ENCODE data around the gene JSRP1.

Gene JSRP1

GRCh38 chr19:2231621-2232221 lies 24.5 kb downstream of the JSRP1 start:
- Histone ChIP-seq H4K20me1 (ENCODE audit: control insufficient read depth, insufficient read depth, low read depth, low read length) (0 out of 2 replicates have a peak, but pooled peaks cover 3% of the 10 kb centered on the region), H3K4me1 (ENCODE audit: control insufficient read depth, low read length) (peaks cover 54% of the 10 kb centered on the region), H3K27ac (ENCODE audit: low read depth, low read length) (no peak overlapping the region), H3K9me3 (ENCODE audit: control insufficient read depth, insufficient read depth, low read length) (no peaks in the 10 kb centered on the region), H3K36me3 (ENCODE audit: control insufficient read depth, low read length) (peaks cover 84% of the 10 kb centered on the region), H3K9me2 (replicated peaks; ENCODE audit: control insufficient read depth, low read length) (no peaks in the 10 kb centered on the region), H3K27me3 (ENCODE audit: control insufficient read depth, low read length) (no peaks in the 10 kb centered on the region), H3K79me2 (ENCODE audit: control insufficient read depth, low read length) (peaks cover 72% of the 10 kb centered on the region), H3K4me2 (ENCODE audit: low read length) (no peak overlapping the region), H3K4me3 (ENCODE audit: low read length) (no peak overlapping the region), H3F3A (ENCODE audit: control insufficient read depth, insufficient read depth) (peaks cover 28% of the 10 kb centered on the region)
- no peak for TF ChIP-seq EZH2phosphoT487 (IDR thresholded peaks at IDR 0.05; ENCODE audit: borderline replicate concordance, low read length)
- TF ChIP-seq CTCF (IDR thresholded peaks at IDR 0.05; ENCODE audit: low read depth, low read length, poor library complexity, severe bottlenecking): peak; percentile 50

GRCh38 chr19:2230807-2231533 lies 25.2 kb downstream of the JSRP1 start:
- Histone ChIP-seq H3K4me1 (ENCODE audit: control insufficient read depth, low read length) (peaks cover 57% of the 10 kb centered on the region), H3K79me2 (ENCODE audit: control insufficient read depth, low read length) (peaks cover 69% of the 10 kb centered on the region), H3K27ac (ENCODE audit: low read depth, low read length) (no peak overlapping the region), H3K9me3 (ENCODE audit: control insufficient read depth, insufficient read depth, low read length) (no peaks in the 10 kb centered on the region), H3K36me3 (ENCODE audit: control insufficient read depth, low read length) (peaks cover 90% of the 10 kb centered on the region), H3K4me3 (ENCODE audit: low read length) (no peak overlapping the region), H3K9me2 (replicated peaks; ENCODE audit: control insufficient read depth, low read length) (no peaks in the 10 kb centered on the region), H3K4me2 (ENCODE audit: low read length) (no peak overlapping the region), H4K20me1 (ENCODE audit: control insufficient read depth, insufficient read depth, low read depth, low read length) (0 out of 2 replicates have a peak, but pooled peaks cover 3% of the 10 kb centered on the region), H3F3A (ENCODE audit: control insufficient read depth, insufficient read depth) (peaks cover 28% of the 10 kb centered on the region), H3K27me3 (ENCODE audit: control insufficient read depth, low read length) (no peaks in the 10 kb centered on the region)
- TF ChIP-seq EZH2phosphoT487 (IDR thresholded peaks at IDR 0.05; ENCODE audit: borderline replicate concordance, low read length) (no peak), CTCF (IDR thresholded peaks at IDR 0.05; ENCODE audit: low read depth, low read length, poor library complexity, severe bottlenecking) (no peak)

GRCh38 chr19:2230033-2230531 lies 26.1 kb downstream of the JSRP1 start:
- no peak overlapping the region for H3K27ac ChIP-seq (ENCODE audit: low read depth, low read length)

More at GRCh38 chr19:2230033-2230531, 26.1 kb downstream of the JSRP1 start:
- Histone ChIP-seq H3K79me2 (ENCODE audit: control insufficient read depth, low read length) (peaks cover 62% of the 10 kb centered on the region), H3K4me1 (ENCODE audit: control insufficient read depth, low read length) (peaks cover 55% of the 10 kb centered on the region), H3F3A (ENCODE audit: control insufficient read depth, insufficient read depth) (peaks cover 28% of the 10 kb centered on the region), H3K4me2 (ENCODE audit: low read length) (no peak overlapping the region), H3K27me3 (ENCODE audit: control insufficient read depth, low read length) (no peaks in the 10 kb centered on the region), H4K20me1 (ENCODE audit: control insufficient read depth, insufficient read depth, low read depth, low read length) (0 out of 2 replicates have a peak, but pooled peaks cover 3% of the 10 kb centered on the region), H3K4me3 (ENCODE audit: low read length) (no peak overlapping the region), H3K9me2 (replicated peaks; ENCODE audit: control insufficient read depth, low read length) (no peaks in the 10 kb centered on the region), H3K9me3 (ENCODE audit: control insufficient read depth, insufficient read depth, low read length) (no peaks in the 10 kb centered on the region), H3K36me3 (ENCODE audit: control insufficient read depth, low read length) (peaks cover 90% of the 10 kb centered on the region)
- TF ChIP-seq EZH2phosphoT487 (IDR thresholded peaks at IDR 0.05; ENCODE audit: borderline replicate concordance, low read length): no peak
- no peak for TF ChIP-seq CTCF (IDR thresholded peaks at IDR 0.05; ENCODE audit: low read depth, low read length, poor library complexity, severe bottlenecking)
